ENCODE data around the gene MED7.

MED7 gene

DNA sequence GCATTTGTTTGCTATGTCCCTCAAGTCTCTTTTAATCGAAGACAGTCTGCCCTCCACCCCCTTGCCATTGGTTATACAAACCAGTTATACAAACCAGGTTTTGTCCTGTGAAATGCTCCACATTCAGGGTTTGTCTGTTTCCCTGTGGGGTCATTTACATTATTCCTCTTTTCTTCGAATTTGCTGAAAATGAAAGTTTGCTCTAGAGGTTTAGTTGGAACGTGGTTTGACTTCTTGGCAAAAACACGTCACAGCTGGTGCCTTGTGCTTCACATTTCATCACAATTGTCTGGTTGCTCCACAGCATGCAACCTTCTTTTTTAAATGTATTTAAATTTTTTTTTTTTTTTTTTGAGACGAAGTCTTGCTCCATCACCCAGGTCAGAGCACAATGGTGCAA is 29.7 kb downstream of the MED7 start:
- H3K4me3 ChIP-seq, result no peak overlapping the region
- H3K27ac ChIP-seq, result no peak overlapping the region

DNA sequence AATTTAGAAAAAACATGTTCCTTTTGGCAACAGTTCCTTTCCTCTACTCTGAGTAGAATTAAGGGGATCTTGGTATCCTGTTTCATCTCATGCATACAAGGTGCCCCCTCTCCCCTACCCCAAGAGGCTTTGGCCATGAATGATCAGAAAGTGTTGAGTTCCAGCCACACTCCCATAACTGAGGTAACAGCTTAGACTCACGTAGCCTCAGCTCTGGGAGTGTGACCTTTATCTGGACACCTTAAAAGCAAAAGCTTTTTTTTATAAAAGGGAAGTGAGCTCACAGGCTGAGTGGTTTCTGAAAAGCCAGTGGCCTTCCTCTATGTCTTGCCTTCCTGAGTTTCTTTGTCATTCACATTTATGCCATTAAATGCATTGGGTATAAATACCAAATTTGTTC is 32.9 kb downstream of the MED7 start:
- Histone ChIP-seq H3K27ac (peak overlapping the region in 12 of 21 experiments; percentile 16 to 89 (median 68)), H3K4me3 (peak overlapping the region in 1 of 7 experiments; percentile 21)

GRCh38 chr5:157108976-157109375 is 33.7 kb downstream of the MED7 start, which contains the start of gene HAVCR2:
Gene HAVCR2 (minus strand): TSS chr5:157109044. CDS start chr5:157108983, 61 bp downstream.
- H3K27ac ChIP-seq, result peak within 1 kb of the TSS in 16 of 21 experiments; percentile 24 to 89 (median 63)
- H3K4me3 ChIP-seq, result peak within 1 kb of the TSS in 6 of 7 experiments; percentile 13 to 23 (median 19)

- H3K4me3 ChIP-seq, result peak overlapping the region in 5 of 7 experiments; percentile 9 to 23 (median 19)
- H3K27ac ChIP-seq, result peak overlapping the region in 12 of 21 experiments; percentile 1 to 89 (median 58)
These were observed 35.2 kb downstream of the MED7 start for GRCh38 chr5:157107508-157107907.

- peak overlapping the region in 15 of 21 experiments; percentile 1 to 89 (median 55) for H3K27ac ChIP-seq
- peak overlapping the region in 3 of 7 experiments; percentile 4 to 9 (median 5) for H3K4me3 ChIP-seq
These were observed 35.8 kb downstream of the MED7 start for GRCh38 chr5:157106630-157107461.

- no peak overlapping the region for H3K27ac ChIP-seq
- no peak overlapping the region for H3K4me3 ChIP-seq
These were observed 42.5 kb downstream of the MED7 start for GRCh38 chr5:157100140-157100679.

DNA sequence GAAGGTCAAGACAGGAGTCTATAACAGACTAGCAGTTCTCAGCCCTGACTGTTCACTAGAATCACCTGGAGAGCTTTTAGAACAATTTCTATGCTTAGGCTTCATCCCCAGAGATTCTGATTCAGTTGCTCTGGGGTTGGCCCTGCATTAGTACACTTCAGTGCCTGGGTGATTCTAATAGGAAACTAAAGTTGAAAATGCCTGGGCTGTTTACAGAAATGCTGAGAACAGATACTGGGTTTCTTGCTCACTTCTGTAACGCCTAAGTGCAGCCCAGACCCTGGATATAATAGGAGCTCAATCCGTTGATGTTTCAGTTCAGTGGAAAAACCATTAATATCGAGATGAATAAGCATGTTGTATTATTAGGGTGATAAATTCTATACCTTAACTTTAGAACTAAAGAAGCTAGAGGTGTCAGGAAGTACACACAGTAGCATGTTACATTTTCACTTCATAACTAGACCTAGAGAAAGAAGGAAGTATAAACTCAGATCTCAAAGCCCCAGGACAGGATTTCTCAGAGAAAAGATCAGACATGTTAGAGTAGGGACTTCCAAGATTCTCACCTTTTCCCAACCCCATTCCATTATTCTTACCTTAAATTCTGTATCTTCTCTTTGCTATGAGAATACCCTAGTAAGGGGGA is 54.2 kb downstream of the MED7 start:
- Histone ChIP-seq H3K4me3 (no peak overlapping the region), H3K27ac (no peak overlapping the region)

All from skin epidermis (tissue), 12 donors.